Inferior parietal cortex (tissue), 1 donor: ENCODE results near the gene SPATA33.

ENCODE experiments used
- DNase-seq: peaks from one replicate; pipeline ENCODE4 v3.0.0-alpha.2; 2016; ENCODE audit errors: extremely low spot score

SPATA33 gene

DNA sequence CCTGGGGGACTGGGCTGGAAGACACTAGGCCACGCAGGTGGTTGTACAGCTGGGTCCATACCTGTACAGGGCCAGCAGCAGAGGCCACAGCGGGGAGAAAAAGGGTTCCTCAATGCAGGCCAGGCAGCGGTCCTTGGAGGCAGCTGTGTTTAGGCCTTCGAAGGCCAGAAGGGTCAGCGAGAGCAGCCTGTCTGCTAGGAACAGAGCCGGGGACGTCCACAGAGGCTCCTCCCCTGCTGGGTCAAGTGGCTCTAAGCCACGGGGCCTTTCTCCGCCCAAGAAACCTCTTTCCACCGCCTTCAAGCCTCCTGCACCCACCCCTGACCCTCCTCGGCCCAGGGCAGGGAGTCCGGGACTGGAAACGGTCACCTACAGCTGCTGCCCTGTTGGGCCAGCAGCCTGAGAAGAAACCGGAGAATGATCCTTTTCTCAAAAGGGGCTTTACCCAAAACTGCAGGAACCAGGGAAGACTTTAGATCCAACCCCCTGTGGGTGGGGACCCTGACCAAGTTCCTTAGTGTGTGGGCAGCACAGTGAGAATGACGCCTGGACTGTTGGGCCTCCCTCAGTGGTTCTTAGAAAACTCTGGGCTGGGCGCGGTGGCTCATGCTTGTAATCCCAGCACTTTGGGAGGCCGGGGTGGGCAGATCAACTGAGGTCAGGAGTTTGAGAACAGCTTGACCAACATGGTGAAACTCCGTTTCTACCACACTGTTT is 52.2 kb downstream of the SPATA33 start:
- no peak for DNase-seq

DNA sequence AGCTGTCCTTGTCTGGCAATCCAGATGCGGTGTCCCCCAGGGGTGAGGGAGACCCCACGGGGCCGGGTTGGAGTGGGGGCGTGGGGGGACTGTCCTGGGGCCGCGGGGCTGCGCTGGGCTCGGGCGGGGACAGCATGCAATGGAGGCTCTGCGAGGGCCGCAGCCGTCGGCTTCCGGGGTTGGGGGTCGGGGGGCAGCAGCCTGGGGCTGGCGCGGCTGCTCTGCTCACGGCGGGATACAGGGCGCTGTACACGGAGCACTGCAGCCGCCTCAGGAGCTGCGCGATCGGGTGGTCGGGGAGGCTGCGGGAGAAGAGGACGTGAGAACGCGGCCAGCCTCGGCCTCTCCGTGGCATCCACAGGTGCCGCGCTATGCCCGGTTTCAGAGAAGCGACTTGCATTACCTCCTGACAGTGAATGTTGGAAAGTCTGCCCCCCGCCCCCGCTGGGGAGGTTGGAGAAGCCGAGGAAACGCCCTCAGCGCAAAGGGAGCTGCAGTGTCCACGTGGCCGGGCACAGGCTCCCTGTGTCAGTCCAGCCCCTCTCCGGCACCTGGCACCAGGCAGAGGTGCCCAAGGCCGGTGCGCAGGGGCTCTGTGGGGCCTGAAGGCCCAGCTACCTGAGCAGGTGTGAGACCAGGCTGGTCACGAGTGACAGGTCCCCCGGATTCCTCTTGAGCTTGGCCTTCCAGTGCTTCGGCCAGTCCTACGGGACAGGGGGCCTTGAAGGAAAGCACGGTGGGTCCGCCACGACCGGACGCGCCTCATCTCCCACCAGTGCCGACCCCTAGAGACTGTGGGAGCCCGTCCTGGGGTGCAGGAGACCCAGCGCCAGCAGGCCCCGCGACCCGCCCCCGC is 53.3 kb downstream of the SPATA33 start:
- DNase-seq: no peak

DNA sequence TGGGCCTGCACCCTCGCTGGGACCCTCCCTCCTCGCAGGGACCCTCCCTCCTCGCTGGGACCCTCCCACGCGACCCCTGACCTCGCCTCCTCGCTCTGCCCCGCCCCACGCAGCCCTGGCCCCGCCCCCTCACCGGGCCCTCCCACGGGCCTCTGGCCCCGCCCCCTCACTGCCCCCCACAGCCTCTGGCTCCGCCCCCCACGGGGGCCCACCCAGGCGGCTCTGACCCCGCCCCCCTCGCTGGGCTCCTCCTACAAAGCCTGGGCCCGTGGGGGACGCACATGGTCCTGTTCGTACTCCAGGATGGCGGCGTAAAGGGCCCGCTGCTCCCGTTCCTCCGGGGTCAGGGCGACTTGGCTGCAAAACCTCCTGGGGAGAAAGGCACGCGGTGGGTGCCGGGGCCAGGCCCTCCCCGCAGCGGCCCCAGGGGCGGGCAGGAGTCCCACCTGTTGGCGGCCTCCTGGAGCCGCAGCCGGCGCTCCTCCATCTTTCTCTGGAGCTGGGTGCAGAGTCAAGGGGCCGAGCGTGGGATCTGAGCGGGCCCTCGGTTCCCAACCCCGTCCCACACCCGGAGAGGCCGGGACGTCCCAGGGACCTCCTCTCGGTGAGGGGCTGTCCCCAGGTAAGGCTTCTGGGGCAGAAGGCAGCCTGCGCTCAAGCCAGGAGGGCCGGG is 54.1 kb downstream of the SPATA33 start:
- no peak for DNase-seq

DNA sequence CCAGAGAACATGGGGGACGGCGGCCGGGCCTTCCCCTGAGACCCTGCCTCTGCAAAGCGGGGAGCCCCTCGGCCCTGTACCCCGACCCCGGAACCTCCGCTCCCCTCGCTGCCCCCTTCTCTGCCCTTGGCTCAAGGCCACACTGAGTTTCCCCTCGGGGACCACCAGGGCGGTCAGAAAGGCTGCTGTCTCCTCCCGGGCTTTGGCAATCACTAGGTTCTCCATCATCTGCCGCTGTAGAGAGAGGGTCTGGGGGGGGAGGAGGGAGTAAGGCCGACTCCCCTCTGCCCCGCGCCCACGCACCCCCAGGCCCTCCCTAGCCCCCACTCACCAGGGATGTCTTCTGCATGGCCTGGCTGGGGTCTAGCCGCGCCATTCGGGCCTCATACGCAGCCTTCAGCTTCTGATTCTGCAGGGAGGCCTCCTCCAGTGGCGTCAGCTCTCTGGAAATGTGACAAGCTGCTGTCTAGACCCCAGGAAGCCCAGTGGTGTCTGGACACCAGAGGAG is 54.7 kb downstream of the SPATA33 start:
- DNase-seq: no peak

DNA sequence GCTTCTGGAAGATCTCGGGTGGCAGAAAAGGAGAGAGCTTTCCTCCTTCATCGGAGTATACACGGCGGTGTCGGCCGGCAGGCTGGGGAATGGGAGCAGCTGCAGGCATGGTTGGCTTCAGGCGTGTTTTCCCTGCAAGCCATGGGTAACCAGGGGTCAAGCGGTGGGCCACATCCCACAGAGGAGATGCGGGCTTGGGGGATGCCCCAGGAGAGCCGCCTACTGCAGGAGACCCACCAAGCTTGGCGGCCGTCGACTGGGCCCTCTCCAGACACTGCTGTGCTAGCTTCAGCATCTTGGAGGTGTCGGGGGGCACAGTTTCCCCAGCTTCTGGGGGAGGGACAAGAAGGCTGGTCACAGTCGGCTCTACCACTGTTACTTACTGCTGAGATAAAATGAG is 58.9 kb downstream of the SPATA33 start:
- DNase-seq: no peak

DNA sequence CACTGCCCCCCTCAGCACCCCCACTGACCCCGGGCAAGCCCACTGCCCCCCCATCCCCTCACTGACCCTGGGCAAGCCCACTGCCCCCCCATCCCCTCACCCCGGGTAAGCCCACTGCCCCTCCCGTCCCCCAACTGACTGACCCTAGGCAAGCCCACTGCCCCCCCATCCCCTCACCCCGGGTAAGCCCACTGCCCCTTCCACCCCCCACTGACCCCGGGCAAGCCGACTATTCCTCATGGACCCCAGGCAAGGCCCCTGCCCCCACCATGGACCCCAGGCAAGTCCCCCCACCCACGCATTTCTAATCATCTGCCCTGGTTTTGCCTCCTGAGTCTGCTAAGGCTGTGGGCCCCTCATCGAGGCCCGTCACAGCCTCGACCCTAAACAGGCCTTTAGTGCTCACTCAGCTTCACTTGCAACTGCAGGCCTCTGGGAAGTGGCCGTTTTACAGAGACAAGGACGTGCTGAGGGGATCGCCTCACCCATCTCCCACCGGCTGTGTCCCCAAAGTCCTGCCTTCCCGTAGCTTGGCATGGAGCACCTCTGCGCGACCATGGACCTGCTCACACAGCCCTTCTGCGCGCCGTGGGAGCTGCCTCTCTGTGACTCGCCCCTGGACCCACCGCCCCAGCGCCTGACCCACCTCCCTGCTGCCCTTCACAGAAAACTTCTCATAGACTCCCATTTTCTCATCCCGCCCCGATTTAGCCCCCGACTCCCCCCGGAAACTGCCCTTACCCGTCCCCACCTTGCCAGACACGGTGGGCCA is 59.5 kb downstream of the SPATA33 start:
- DNase-seq: no peak

DNA sequence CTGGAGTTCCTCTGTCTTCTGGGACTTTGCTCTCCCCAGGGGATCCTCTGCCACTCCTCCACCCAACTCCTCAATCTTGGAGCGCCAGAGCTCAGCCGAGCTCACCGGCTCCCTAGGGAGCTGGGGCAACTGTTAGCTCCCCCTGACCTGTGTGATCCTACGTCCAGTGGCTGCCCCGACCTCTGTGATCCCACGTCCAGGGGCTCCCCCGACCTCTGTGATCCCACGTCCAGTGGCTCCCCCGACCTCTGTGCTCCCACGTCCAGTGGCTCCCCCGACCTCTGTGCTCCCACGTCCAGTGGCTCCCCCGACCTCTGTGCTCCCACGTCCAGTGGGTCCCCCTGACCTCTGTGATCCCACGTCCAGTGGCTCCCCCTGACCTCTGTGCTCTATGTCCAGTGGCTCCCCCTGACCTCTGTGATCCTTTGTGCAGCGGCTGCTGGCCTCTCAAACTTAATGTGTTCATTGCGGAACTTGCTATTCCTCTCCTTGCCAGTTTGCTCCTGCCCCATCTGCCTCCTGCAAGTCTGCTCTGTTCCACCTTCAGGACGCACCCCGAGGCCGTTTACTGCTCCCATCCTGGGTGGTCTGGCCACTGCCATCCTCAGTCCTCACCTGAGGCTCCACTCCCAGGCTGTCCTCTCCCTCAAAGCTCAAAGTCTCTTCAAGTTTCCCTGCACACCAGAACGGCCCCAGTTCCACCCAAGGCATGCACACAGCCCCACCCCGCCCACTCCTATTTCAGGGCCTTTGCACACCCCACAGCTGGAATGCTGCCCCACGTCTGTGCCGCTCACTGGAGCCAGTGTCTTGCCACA is 60.3 kb downstream of the SPATA33 start:
- DNase-seq: no peak
